Gastroesophageal sphincter (tissue), 4 donors: ENCODE results near the gene MZF1. TPM values are rescaled to one million over a fixed set of nuclear protein-coding genes. Genes with fewer than 3 reads are reported as not detected.
A peak's percentile ranks its signal among the peaks of the same experiment; 100 is the strongest.

ENCODE experiments used
- ATAC-seq: fragments of 150-250 bp; one replicate; pipeline ENCODE4 v1.9.1; 2016; ENCODE audit warnings: mild to moderate bottlenecking, moderate library complexity
- H3K27ac ChIP-seq, 4 donors: fragments of 200-600 bp; sonication (generic) in 3 of 4; 1 replicate in 3 of 4; 2 replicates in 1 of 4; pipeline ENCODE4 v1.5.1; 2016 to 2019
- H3K27me3 ChIP-seq: fragments of 200-600 bp; sonication (generic); one replicate; pipeline ENCODE4 v1.5.1; 2019
- H3K36me3 ChIP-seq, 2 donors: fragments of 200-600 bp; sonication (generic); one replicate each; pipeline ENCODE4 v1.5.1; 2019; ENCODE audit warnings: control low read depth in 1 of 2
- H3K4me1 ChIP-seq, 3 donors: fragments of 200-600 bp; sonication (generic); 1 replicate in 2 of 3; 2 replicates in 1 of 3; pipeline ENCODE4 v1.5.1; 2016 to 2019; ENCODE audit warnings: control low read depth in 2 of 3
- H3K4me3 ChIP-seq, 2 donors: fragments of 200-600 bp; sonication (generic); one replicate each; pipeline ENCODE4 v1.5.1; 2019; ENCODE audit warnings: mild to moderate bottlenecking in 1 of 2, moderate library complexity in 1 of 2
- H3K9me3 ChIP-seq, 3 donors: fragments of 200-600 bp; sonication (generic); one replicate each; pipeline ENCODE4 v1.5.1; 2017 to 2019; ENCODE audit warnings: control low read depth in 2 of 3
- EP300 ChIP-seq: sonication (generic); formaldehyde crosslinking; IDR thresholded peaks from one replicate; pipeline ENCODE4 v1.6.1; 2017; ENCODE audit warnings: antibody characterized with exemption, mild to moderate bottlenecking
- POLR2A ChIP-seq, 2 donors: fragments of 450-650 bp; IDR thresholded peaks; one replicate each; pipeline ENCODE4 v1.6.1; 2017; ENCODE audit warnings: antibody characterized with exemption in 2 of 2, mild to moderate bottlenecking in 2 of 2, moderate library complexity in 1 of 2
- POLR2AphosphoS5 ChIP-seq: sonication (generic); formaldehyde crosslinking; IDR thresholded peaks from one replicate; pipeline ENCODE4 v1.6.1; 2017; ENCODE audit warnings: antibody characterized with exemption
- WGBS, 2 donors: methylation state at CpG; one replicate each; pipeline ENCODE4 v1.1.5; 2018; ENCODE audit warnings: low coverage in 1 of 2; 5-methylcytosine and 5-hydroxymethylcytosine counted together
- total RNA-seq, 4 donors: library from RNA; depleted of rRNA; stranded (reverse); fragments of >200 nt; gene quantifications; one replicate each; pipeline ENCODE4 v1.1.0, GENCODE V29; 2016
- TF ChIP-seq, protein P1 (sequence below), 4 experiments: fragments of 200-600 bp in 2 of 4; fragments of 450-650 bp in 2 of 4; sonication (generic) in 1 of 4; IDR thresholded peaks; one replicate each; pipeline ENCODE4 v1.5.1; 2017 to 2019; ENCODE audit warnings: antibody characterized with exemption in 4 of 4, mild to moderate bottlenecking in 2 of 4, moderate library complexity in 2 of 4

Gene MZF1
- total RNA-seq, 4 donors from 2014 or later: 13.4 to 43.7 (median 22.4) TPM

DNA sequence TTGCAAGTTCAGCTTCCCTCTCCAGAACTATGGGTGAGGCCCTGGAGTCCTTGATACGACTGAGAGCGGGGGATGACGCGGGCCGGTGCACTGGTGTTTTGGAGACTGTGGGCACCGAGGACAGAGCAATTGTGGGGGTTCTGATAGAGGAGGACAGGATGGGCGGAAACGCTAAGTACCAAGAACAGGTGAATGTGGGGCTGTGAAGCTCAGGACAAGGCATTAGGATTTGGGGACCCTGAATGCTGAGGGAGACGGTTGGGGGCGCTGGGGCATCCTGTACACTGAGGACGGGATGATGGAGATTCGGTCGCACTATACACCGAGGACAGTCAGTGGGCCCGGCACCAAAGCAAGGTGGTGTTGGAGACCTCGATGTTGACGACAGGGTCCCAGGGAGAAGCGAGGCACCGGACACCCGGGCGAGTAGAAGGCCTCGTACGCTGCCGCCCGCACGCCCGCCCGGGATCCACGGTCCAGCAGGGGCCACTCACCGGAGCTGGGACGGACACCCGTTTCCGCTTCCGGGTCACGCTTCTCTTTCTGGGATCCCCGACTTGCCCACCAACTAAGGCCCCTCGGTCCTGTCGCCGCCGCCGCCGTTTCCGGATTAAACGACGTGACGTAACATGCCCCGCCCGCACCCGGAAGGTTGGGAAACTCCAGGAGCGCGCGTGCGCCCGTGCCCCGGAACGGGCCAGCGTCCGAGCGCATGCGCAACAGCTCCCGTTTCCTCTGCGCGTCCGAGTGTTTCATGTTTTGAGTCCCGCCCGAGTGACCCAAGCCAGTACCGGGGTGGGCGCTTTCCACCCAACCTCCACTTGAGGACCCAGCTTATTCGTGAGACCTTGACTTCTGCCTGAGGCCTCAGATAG is 18.4 kb downstream of the MZF1 start, which contains the start of gene CHMP2A:
Gene CHMP2A, minus strand, starts transcription at position 612 of the 875 bp plus-strand sequence. CDS start 893 bp downstream, outside the sequence.
- Histone ChIP-seq H3K36me3 (peaks cover 0 to 56% of the 10 kb centered on the region in 2 donors), H3K9me3 (no peaks in the 10 kb centered on the region), H3K4me3 (peak within 1 kb of the TSS; percentile 47 to 81), H3K4me1 (peaks cover 12 to 56% (median 35%) of the 10 kb centered on the region in 3 donors), H3K27me3 (no peaks in the 10 kb centered on the region), H3K27ac (peak within 1 kb of the TSS; percentile 60 to 100 (median 97))
- WGBS, 2 donors: 0 to 3% methylated on average over 4 to 15 of the region's 69 CpGs
- peak; percentile 79 to 82 for TF ChIP-seq POLR2A (IDR thresholded peaks at IDR 0.05)
- peak; percentile 91 for TF ChIP-seq POLR2AphosphoS5
- TF ChIP-seq, protein P1, sequence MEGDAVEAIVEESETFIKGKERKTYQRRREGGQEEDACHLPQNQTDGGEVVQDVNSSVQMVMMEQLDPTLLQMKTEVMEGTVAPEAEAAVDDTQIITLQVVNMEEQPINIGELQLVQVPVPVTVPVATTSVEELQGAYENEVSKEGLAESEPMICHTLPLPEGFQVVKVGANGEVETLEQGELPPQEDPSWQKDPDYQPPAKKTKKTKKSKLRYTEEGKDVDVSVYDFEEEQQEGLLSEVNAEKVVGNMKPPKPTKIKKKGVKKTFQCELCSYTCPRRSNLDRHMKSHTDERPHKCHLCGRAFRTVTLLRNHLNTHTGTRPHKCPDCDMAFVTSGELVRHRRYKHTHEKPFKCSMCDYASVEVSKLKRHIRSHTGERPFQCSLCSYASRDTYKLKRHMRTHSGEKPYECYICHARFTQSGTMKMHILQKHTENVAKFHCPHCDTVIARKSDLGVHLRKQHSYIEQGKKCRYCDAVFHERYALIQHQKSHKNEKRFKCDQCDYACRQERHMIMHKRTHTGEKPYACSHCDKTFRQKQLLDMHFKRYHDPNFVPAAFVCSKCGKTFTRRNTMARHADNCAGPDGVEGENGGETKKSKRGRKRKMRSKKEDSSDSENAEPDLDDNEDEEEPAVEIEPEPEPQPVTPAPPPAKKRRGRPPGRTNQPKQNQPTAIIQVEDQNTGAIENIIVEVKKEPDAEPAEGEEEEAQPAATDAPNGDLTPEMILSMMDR (IDR thresholded peaks at IDR 0.05): peak in 2 of 4 experiments; percentile 8 to 30
- TF ChIP-seq EP300: no peak
- peak; percentile 59 for ATAC-seq

DNA sequence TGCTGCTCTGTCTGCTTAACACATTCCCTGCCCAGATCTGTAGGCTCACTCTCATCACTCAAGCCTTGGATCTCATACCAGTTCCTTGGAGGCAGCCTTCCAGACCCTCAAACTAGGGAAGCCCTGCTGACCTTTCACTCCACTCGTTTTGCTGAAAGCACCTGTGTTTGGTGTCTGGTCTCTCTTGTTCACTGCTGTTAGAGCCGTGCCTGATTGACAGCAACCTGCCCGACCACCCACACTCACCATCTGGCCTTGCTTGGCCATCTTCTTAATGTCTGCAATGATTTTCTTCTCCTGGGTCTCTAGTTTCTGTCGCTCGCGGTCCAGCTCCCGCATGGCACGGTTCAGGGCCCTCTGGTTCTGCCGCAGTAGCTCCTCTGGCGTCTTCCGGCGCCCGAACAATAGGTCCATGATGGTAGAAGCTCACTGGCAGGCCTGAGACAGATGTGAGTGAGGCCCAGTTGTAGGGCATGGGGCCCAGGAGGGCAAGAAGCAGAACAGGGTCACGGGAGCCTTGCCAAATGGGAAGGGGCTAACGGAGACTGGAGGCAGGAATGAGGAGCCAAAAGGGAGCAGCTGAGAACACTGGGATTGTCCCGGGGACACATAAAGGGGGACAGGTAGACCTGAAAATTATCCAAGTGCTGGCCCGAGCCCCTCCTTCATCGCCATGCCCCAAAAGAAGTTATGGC is 19.2 kb downstream of the MZF1 start:
- WGBS, 2 donors: 12 to 30% methylated on average over 4 to 13 of the region's 18 CpGs
- TF ChIP-seq POLR2A (IDR thresholded peaks at IDR 0.05): no peak
- TF ChIP-seq, protein P1 (IDR thresholded peaks at IDR 0.05): no peak
- no peak for TF ChIP-seq EP300
- TF ChIP-seq POLR2AphosphoS5: no peak

DNA sequence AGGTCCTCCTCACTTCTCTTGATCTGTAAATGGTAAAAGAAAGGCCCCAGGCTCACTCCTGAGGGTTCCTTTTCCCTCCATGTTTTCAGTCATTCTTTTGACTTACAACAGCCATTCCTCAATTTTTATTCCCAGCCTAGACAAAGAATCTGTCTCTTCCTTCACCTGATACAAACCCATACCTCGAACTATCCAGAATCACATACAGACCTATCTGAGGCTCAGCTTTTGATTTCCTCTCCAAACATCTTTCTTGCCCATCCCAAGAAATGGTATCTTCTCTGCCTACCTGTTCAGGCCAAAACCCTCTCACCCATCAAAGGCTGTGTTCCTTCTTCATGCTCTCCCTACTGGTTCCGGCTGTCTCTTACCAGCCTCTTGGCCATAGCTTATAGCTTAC is 20.5 kb downstream of the MZF1 start:
- H3K27me3 ChIP-seq: no peaks in the 10 kb centered on the region
- 78 to 83% methylated on average over 2 of the region's 2 CpGs for WGBS, 2 donors
- no peak for ATAC-seq
- TF ChIP-seq POLR2AphosphoS5 (no peak), EP300 (no peak), POLR2A (IDR thresholded peaks at IDR 0.05) (no peak)
- TF ChIP-seq, protein P1 (IDR thresholded peaks at IDR 0.05): no peak
- peaks cover 12 to 66% (median 34%) of the 10 kb centered on the region in 3 donors for H3K4me1 ChIP-seq
- no peaks in the 10 kb centered on the region for H3K9me3 ChIP-seq
- H3K36me3 ChIP-seq: peaks cover 9 to 77% of the 10 kb centered on the region in 2 donors
- H3K27ac ChIP-seq: no peak overlapping the region
- no peak overlapping the region for H3K4me3 ChIP-seq

More for the DNA sequence above, 19.2 kb downstream of the MZF1 start:
- Histone ChIP-seq H3K4me1 (peaks cover 12 to 57% (median 34%) of the 10 kb centered on the region in 3 donors), H3K27me3 (no peaks in the 10 kb centered on the region), H3K36me3 (peaks cover 3 to 64% of the 10 kb centered on the region in 2 donors), H3K27ac (peak overlapping the region; percentile 60 to 100 (median 97)), H3K9me3 (no peaks in the 10 kb centered on the region), H3K4me3 (peak overlapping the region; percentile 47 to 81)
- no peak for ATAC-seq

- peaks cover 7 to 66% (median 32%) of the 10 kb centered on the region in 3 donors for H3K4me1 ChIP-seq
- H3K27ac ChIP-seq: no peak overlapping the region
- no peak overlapping the region for H3K4me3 ChIP-seq
- ATAC-seq: no peak
- peaks cover 9 to 81% of the 10 kb centered on the region in 2 donors for H3K36me3 ChIP-seq
- no peaks in the 10 kb centered on the region for H3K27me3 ChIP-seq
- WGBS, 2 donors: 80 to 93% methylated on average over 1 to 14 of the region's 18 CpGs
- no peaks in the 10 kb centered on the region for H3K9me3 ChIP-seq
- TF ChIP-seq POLR2AphosphoS5 (no peak), POLR2A (IDR thresholded peaks at IDR 0.05) (no peak), EP300 (no peak)
- TF ChIP-seq, protein P1 (IDR thresholded peaks at IDR 0.05): no peak
Observed at GRCh38 chr19:58551577-58552471, 21.3 kb downstream of the MZF1 start.
